ENCODE measurements around the gene KRTAP5-7. TPM values are rescaled to one million over a fixed set of nuclear protein-coding genes. Genes with fewer than 3 reads are reported as not detected.

The KRTAP5-7 gene
- total and polyA plus RNA-seq, 2 of the 8 experiments (the other 6 are each of a cell fraction or from before 2014, with no cell fraction given): not detected

GRCh38 chr11:71502871-71503435 is 24.1 kb upstream of the KRTAP5-7 start:
- Histone ChIP-seq H3K79me2 (ENCODE audit: control insufficient read depth in 1 of 2, insufficient read depth in 2 of 2, low read length in 2 of 2) (no peaks in the 10 kb centered on the region), H2BK15ac (ENCODE audit: low read length) (no peak overlapping the region), H2BK12ac (ENCODE audit: low read depth, low read length) (no peak overlapping the region), H3K9ac (replicated peaks in 1 of 4; ENCODE audit: extremely low read depth in 1 of 4, low read depth in 3 of 4, low read length in 3 of 4) (no peak overlapping the region; a peak in 1 of 7 replicates), H2BK20ac (ENCODE audit: low read length) (no peak overlapping the region), H4K91ac (replicated peaks; ENCODE audit: insufficient read length, low read length) (no peak overlapping the region), H3K79me1 (ENCODE audit: low read depth, low read length) (no peaks in the 10 kb centered on the region), H4K5ac (ENCODE audit: insufficient read length, low read depth, low read length) (no peak overlapping the region), H3K18ac (ENCODE audit: extremely low read depth, low read length) (no peak overlapping the region), H3K56ac (replicated peaks; ENCODE audit: insufficient read length, low read depth, low read length) (no peak overlapping the region), H3K4me2 (ENCODE audit: insufficient read depth in 1 of 2, low read depth in 2 of 2, low read length in 2 of 2) (no peak overlapping the region), H3K4me3 (ENCODE audit: extremely low read depth in 1 of 4, insufficient read depth in 2 of 4, low read depth in 3 of 4, low read length in 4 of 4) (no peak overlapping the region), H3K14ac (ENCODE audit: insufficient read length) (no peak overlapping the region), H3K23me2 (ENCODE audit: low read depth, low read length) (no peaks in the 10 kb centered on the region), H3K4me1 (replicated peaks in 1 of 4; ENCODE audit: control insufficient read depth in 3 of 4, insufficient read depth in 4 of 4, low read length in 3 of 4) (peaks cover 0 to 8% (median 5%) of the 10 kb centered on the region in 4 experiments; a peak in 5 of 7 replicates), H4K8ac (ENCODE audit: extremely low read depth, insufficient read depth, low read length) (no peak overlapping the region), H3K27me3 (replicated peaks in 1 of 4; ENCODE audit: control insufficient read depth in 3 of 4, extremely low read depth in 1 of 4, insufficient read depth in 3 of 4, low read length in 3 of 4) (no peaks in the 10 kb centered on the region), H3K27ac (ENCODE audit: low read depth, low read length) (no peak overlapping the region), H4K20me1 (replicated peaks in 1 of 2; ENCODE audit: control insufficient read depth in 1 of 2, insufficient read depth in 2 of 2, low read length in 2 of 2) (peaks cover 0 to 1% of the 10 kb centered on the region in 2 experiments), H2BK5ac (ENCODE audit: low read depth, low read length) (no peak overlapping the region), H2AK5ac (ENCODE audit: low read depth, low read length) (no peak overlapping the region), H3K23ac (ENCODE audit: insufficient read length) (no peak overlapping the region), H3K36me3 (ENCODE audit: control insufficient read depth in 2 of 4, insufficient read depth in 4 of 4, low read length in 3 of 4) (peaks cover 3 to 16% (median 6%) of the 10 kb centered on the region in 4 experiments; a peak in 5 of 8 replicates), H2AFZ (ENCODE audit: low read length) (no peak overlapping the region), H3K4ac (replicated peaks; ENCODE audit: insufficient read length, low read depth, low read length) (no peak overlapping the region), H2BK120ac (replicated peaks; ENCODE audit: low read depth, low read length) (no peak overlapping the region), H3K9me3 (ENCODE audit: insufficient read depth in 2 of 2, low read depth in 1 of 2, low read length in 1 of 2) (peaks cover under 1 to 7% of the 10 kb centered on the region in 2 experiments; a peak in 2 of 4 replicates)
- POLR2A ChIA-PET (ENCODE audit: partially characterized antibody): no interaction called here
- CTCF ChIA-PET (ENCODE audit: partially characterized antibody): interaction anchor here (0.6 kb wide), 1 partner anchor 77 kb away, joined by 3 read pairs; no protein-coding TSS in a partner anchor
- FAIRE-seq: no peak
- 89% methylated on average over 15 of the region's 15 CpGs; no CpG with 5 or more reads in 1 of the 2 experiments for WGBS, 2 experiments (ENCODE audit: extremely low coverage in 1 of 2, insufficient coverage in 1 of 2, insufficient read length in 1 of 2, insufficient replicate concordance in 2 of 2, low coverage in 1 of 2, low lambda C conversion rate in 2 of 2, missing lambda C conversion rate in 1 of 2)
- peak in 1 of 2 experiments; percentile 26 for DNase-seq (ENCODE audit: low read depth in 1 of 2, low spot score in 2 of 2)
- no peak for TF ChIP-seq HDAC2 (IDR thresholded peaks at IDR 0.05; ENCODE audit: borderline replicate concordance in 1 of 2, low read depth in 2 of 2, low read length in 2 of 2)
- no peak for TF ChIP-seq RAD21 (IDR thresholded peaks at IDR 0.05 in 1 of 2, conservative IDR thresholded peaks at IDR 0.05 in 1 of 2; ENCODE audit: low read depth in 2 of 2, low read length in 2 of 2)
- no peak for TF ChIP-seq ZNF274 (IDR thresholded peaks at IDR 0.05; ENCODE audit: borderline replicate concordance, extremely low read depth, low read length)
- TF ChIP-seq TEAD4 (IDR thresholded peaks at IDR 0.05; ENCODE audit: low read depth, low read length): no peak
- TF ChIP-seq CTBP2 (IDR thresholded peaks at IDR 0.05; ENCODE audit: borderline replicate concordance, insufficient read depth, insufficient read length, low read length): no peak
- no peak for TF ChIP-seq SIN3A (conservative IDR thresholded peaks at IDR 0.05 in 1 of 2, IDR thresholded peaks at IDR 0.05 in 1 of 2; ENCODE audit: low read depth in 1 of 2, low read length in 2 of 2)
- TF ChIP-seq SP2 (IDR thresholded peaks at IDR 0.05; ENCODE audit: low read length): no peak
- TF ChIP-seq RBBP5 (IDR thresholded peaks at IDR 0.05; ENCODE audit: borderline replicate concordance, low read depth, low read length): no peak
- TF ChIP-seq TAF1 (IDR thresholded peaks at IDR 0.05; ENCODE audit: low read depth, low read length): no peak
- no peak for TF ChIP-seq TCF12 (IDR thresholded peaks at IDR 0.05; ENCODE audit: low read depth, low read length)
- no peak for TF ChIP-seq TAF7 (optimal IDR thresholded peaks at IDR 0.05; ENCODE audit: borderline replicate concordance, low read depth, low read length)
- TF ChIP-seq GABPA (IDR thresholded peaks at IDR 0.05; ENCODE audit: borderline replicate concordance, insufficient read depth, low read length): no peak
